Lower leg skin (tissue), 3 donors: Measurements from ENCODE around the gene TGFBI.

Experiments used
- POLR2A ChIP-seq, 2 donors: fragments of 450-650 bp; IDR thresholded peaks; one replicate each; pipeline ENCODE4 v1.6.1; 2016 to 2017; ENCODE audit warnings: antibody characterized with exemption in 2 of 2, mild to moderate bottlenecking in 1 of 2, moderate library complexity in 1 of 2
- TF ChIP-seq, protein P1 (sequence below), 3 donors: fragments of 450-650 bp; IDR thresholded peaks; one replicate each; pipeline ENCODE4 v1.5.1; 2016; ENCODE audit warnings: antibody characterized with exemption in 3 of 3, mild to moderate bottlenecking in 3 of 3, moderate library complexity in 2 of 3

DNA sequence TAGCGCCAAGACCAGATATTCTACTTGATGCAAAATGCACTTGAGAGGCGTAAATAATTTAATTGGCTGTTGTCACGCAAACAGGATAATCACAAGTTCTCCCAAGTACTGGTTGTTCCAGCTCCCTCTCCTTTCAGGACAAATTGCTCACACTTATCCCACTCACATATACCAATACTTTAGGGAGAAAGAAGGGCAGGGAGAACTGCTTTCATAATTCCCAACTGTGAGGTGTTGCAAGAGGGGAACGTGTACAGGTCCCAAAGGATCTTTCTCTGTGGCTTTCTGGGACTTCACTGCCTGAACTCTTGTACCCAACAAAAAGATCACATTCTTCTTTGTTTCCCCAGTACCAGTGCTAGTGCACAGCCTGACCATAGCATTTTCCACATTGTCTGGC is 21.5 kb upstream of the TGFBI start:
- TF ChIP-seq, protein P1, sequence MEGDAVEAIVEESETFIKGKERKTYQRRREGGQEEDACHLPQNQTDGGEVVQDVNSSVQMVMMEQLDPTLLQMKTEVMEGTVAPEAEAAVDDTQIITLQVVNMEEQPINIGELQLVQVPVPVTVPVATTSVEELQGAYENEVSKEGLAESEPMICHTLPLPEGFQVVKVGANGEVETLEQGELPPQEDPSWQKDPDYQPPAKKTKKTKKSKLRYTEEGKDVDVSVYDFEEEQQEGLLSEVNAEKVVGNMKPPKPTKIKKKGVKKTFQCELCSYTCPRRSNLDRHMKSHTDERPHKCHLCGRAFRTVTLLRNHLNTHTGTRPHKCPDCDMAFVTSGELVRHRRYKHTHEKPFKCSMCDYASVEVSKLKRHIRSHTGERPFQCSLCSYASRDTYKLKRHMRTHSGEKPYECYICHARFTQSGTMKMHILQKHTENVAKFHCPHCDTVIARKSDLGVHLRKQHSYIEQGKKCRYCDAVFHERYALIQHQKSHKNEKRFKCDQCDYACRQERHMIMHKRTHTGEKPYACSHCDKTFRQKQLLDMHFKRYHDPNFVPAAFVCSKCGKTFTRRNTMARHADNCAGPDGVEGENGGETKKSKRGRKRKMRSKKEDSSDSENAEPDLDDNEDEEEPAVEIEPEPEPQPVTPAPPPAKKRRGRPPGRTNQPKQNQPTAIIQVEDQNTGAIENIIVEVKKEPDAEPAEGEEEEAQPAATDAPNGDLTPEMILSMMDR (IDR thresholded peaks at IDR 0.05): no peak
- TF ChIP-seq POLR2A (IDR thresholded peaks at IDR 0.05): no peak
